Mesendoderm (in vitro differentiated cells): Measurements from ENCODE around the gene GNA15.

Experiments used
- DNase-seq: peaks from one replicate; pipeline ENCODE4 v3.0.0; 2013
- H2AK5ac ChIP-seq: 2 replicates; pipeline ENCODE4 v1.6.1; 2013; ENCODE audit warnings: low read length, inconsistent platforms
- H2BK120ac ChIP-seq: 2 replicates; pipeline ENCODE4 v1.6.1; 2013; ENCODE audit warnings: low read depth, mild to moderate bottlenecking, low read length, moderate library complexity, mixed read lengths
- H2BK15ac ChIP-seq: replicated peaks from 2 replicates; pipeline ENCODE4 v1.6.1; 2013; ENCODE audit warnings: low read depth, mild to moderate bottlenecking, moderate library complexity
- H2BK5ac ChIP-seq: 2 replicates; pipeline ENCODE4 v1.6.1; 2013; ENCODE audit warnings: low read length, inconsistent platforms
- H3K18ac ChIP-seq: 2 replicates; pipeline ENCODE4 v1.6.1; 2013; ENCODE audit warnings: mild to moderate bottlenecking, low read length, mixed read lengths
- H3K23ac ChIP-seq: one replicate; pipeline ENCODE4 v1.6.1; 2013; ENCODE audit warnings: low read length
- H3K27ac ChIP-seq: 2 replicates; pipeline ENCODE4 v1.5.1; 2013; ENCODE audit warnings: low read depth, mild to moderate bottlenecking, inconsistent platforms, low read length, moderate library complexity
- H3K27me3 ChIP-seq: 2 replicates; pipeline ENCODE4 v1.6.1; 2013; ENCODE audit warnings: low read length, control low read depth, mild to moderate bottlenecking, inconsistent platforms; ENCODE audit not compliant: insufficient read depth, poor library complexity
- H3K36me3 ChIP-seq: 2 replicates; pipeline ENCODE4 v1.6.1; 2013; ENCODE audit warnings: low read length, inconsistent platforms; ENCODE audit not compliant: control insufficient read depth, insufficient read depth
- H3K4ac ChIP-seq: one replicate; pipeline ENCODE4 v1.6.1; 2013; ENCODE audit warnings: low read depth, mild to moderate bottlenecking, low read length, moderate library complexity
- H3K4me1 ChIP-seq: 2 replicates; pipeline ENCODE4 v1.6.1; 2013; ENCODE audit warnings: low read depth, low read length, inconsistent platforms; ENCODE audit not compliant: control insufficient read depth
- H3K4me2 ChIP-seq: 2 replicates; pipeline ENCODE4 v1.6.1; 2013; ENCODE audit warnings: low read length
- H3K4me3 ChIP-seq: 2 replicates; pipeline ENCODE4 v1.5.1; 2013; ENCODE audit warnings: mild to moderate bottlenecking, low read length
- H3K56ac ChIP-seq: one replicate; pipeline ENCODE4 v1.6.1; 2013; ENCODE audit warnings: low read length
- H3K79me1 ChIP-seq: 2 replicates; pipeline ENCODE4 v1.6.1; 2013; ENCODE audit warnings: low read length, inconsistent platforms
- H3K79me2 ChIP-seq: 2 replicates; pipeline ENCODE4 v1.6.1; 2013; ENCODE audit warnings: mild to moderate bottlenecking, low read length; ENCODE audit not compliant: control insufficient read depth, insufficient read depth
- H3K9ac ChIP-seq: 2 replicates; pipeline ENCODE4 v1.6.1; 2013; ENCODE audit warnings: low read length, inconsistent platforms
- H4K5ac ChIP-seq: one replicate; pipeline ENCODE4 v1.6.1; 2013; ENCODE audit warnings: low read length
- H4K8ac ChIP-seq: one replicate; pipeline ENCODE4 v1.6.1; 2013; ENCODE audit warnings: low read depth, mild to moderate bottlenecking, control low read depth, low read length, moderate library complexity
- WGBS: extraction: QIAGEN DNeasy Blood & Tissue Kit; methylation state at CpG from one replicate; pipeline ENCODE4 v1.1.7; 2013; ENCODE audit warnings: low lambda C conversion rate, missing lambda C conversion rate; ENCODE audit not compliant: insufficient coverage; ENCODE audit errors: extremely low coverage; 5-methylcytosine and 5-hydroxymethylcytosine counted together

Gene GNA15

GRCh38 chr19:3207461-3208242, 71.8 kb downstream of the GNA15 start:
- Histone ChIP-seq H2BK5ac (no peak overlapping the region), H3K4me1 (no peaks in the 10 kb centered on the region), H3K4me2 (no peak overlapping the region), H3K23ac (no peak overlapping the region), H2BK120ac (no peak overlapping the region), H2AK5ac (no peak overlapping the region), H3K4ac (no peak overlapping the region), H3K79me1 (no peaks in the 10 kb centered on the region), H4K5ac (no peak overlapping the region), H3K36me3 (peaks cover 5% of the 10 kb centered on the region), H3K27me3 (no peaks in the 10 kb centered on the region), H3K79me2 (no peaks in the 10 kb centered on the region), H3K4me3 (no peak overlapping the region), H4K8ac (no peak overlapping the region), H3K56ac (no peak overlapping the region), H3K27ac (no peak overlapping the region), H3K18ac (no peak overlapping the region), H2BK15ac (no peak overlapping the region), H3K9ac (no peak overlapping the region)
- WGBS, result no CpG with 5 or more reads among the region's 43 CpGs
- DNase-seq, result peak; percentile 47

DNA sequence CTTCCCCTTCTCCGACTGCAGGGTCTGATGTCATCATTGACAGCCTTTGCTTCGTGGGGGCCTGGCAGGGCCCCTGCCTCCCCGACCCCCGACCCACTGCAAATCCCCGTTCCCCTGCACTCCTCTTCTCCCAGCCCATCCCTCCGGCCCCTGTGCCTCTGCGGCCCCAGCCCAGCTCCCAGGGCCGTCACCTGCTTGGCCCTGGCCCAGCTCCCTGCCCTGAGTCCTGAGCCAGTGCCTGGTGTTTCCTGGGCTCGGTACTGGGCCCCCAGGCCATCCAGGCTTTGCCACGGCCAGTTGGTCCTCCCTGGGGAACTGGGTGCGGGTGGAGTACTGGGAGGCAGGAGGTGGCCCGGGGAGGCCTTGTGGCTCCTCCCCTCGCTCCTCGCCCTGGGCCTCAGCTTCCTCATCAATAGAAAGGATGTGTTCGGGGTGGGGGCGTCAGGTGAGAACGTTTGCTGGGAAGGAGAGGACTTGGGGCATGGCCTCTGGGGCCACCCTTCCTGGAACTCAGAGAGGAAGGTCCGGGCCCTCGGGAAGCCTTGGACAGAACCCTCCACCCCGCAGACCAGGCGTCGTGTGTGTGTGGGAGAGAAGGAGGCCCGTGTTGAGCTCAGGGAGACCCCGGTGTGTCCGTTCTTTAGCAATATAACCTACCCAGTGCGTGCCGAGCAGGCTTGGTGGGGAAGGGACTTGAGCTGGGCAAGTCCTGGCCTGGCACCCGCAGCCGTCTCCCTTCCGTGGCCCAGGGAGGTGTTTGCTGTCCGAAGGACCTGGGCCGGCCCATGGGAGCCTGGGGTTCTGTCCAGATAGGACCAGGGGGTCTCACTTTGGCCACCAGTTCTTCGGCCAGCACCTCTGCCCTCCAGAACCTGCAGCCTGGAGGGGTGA, 72.7 kb downstream of the GNA15 start:
- WGBS, result no CpG with 5 or more reads among the region's 33 CpGs
- H3K79me2 ChIP-seq, result no peaks in the 10 kb centered on the region
- DNase-seq, result no peak
- H3K23ac ChIP-seq, result no peak overlapping the region
- H3K4ac ChIP-seq, result no peak overlapping the region
- H4K8ac ChIP-seq, result no peak overlapping the region
- H2BK15ac ChIP-seq, result no peak overlapping the region
- no peaks in the 10 kb centered on the region for H3K27me3 ChIP-seq
- H3K27ac ChIP-seq, result no peak overlapping the region
- no peak overlapping the region for H4K5ac ChIP-seq
- no peak overlapping the region for H3K56ac ChIP-seq
- peaks cover 5% of the 10 kb centered on the region for H3K36me3 ChIP-seq
- no peak overlapping the region for H2BK5ac ChIP-seq
- H3K4me3 ChIP-seq, result no peak overlapping the region
- no peak overlapping the region for H3K4me2 ChIP-seq
- no peak overlapping the region for H3K9ac ChIP-seq
- H3K4me1 ChIP-seq, result no peaks in the 10 kb centered on the region
- no peak overlapping the region for H3K18ac ChIP-seq
- no peaks in the 10 kb centered on the region for H3K79me1 ChIP-seq
- no peak overlapping the region for H2AK5ac ChIP-seq
- H2BK120ac ChIP-seq, result no peak overlapping the region

DNA sequence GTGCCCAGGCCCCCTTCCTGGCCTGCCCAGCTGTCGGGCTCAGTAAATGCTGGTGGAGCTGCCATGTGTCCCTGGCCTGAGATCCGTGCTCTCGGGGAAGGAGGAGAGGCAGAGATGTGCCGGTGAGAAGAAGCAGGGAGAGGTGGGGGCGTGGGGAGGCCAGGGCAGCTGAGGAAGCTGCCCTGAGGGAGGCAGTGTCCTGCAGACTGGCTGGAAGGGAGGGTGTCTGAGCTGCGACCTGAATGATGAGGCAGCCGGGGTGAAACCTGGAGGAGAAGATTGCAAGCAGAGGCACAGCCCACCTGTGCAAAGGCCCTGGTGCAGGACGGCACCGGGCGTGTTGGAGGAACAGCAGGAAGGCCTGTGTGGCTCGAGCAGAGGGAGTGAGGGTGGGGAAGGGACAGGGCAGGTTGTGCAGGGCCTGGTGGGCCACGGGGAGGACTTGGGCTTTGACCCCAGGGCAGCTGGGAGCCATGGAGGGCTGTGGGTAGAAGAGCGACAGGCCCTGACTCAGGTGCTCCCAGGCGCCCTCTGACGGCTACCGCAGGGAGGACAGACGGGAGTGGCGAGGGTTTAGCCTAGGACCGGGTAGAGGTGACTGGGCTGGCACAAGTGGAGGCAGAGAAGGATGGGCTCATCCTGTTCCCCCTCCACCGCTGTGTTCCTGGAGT, 74.6 kb downstream of the GNA15 start:
- Histone ChIP-seq H3K27me3 (no peaks in the 10 kb centered on the region), H3K56ac (no peak overlapping the region), H2AK5ac (no peak overlapping the region), H2BK5ac (no peak overlapping the region), H3K4me1 (no peaks in the 10 kb centered on the region), H2BK120ac (no peak overlapping the region), H3K36me3 (peaks cover 5% of the 10 kb centered on the region), H4K8ac (no peak overlapping the region), H3K4me3 (no peak overlapping the region), H3K79me2 (no peaks in the 10 kb centered on the region), H3K4me2 (no peak overlapping the region), H3K18ac (no peak overlapping the region), H3K4ac (no peak overlapping the region), H3K79me1 (no peaks in the 10 kb centered on the region), H3K23ac (no peak overlapping the region), H3K27ac (no peak overlapping the region), H2BK15ac (no peak overlapping the region), H4K5ac (no peak overlapping the region), H3K9ac (no peak overlapping the region)
- no CpG with 5 or more reads among the region's 20 CpGs for WGBS
- peak; percentile 54 for DNase-seq

GRCh38 chr19:3211191-3211590, 75.4 kb downstream of the GNA15 start:
- Histone ChIP-seq H2BK120ac (no peak overlapping the region), H3K9ac (no peak overlapping the region), H3K36me3 (peaks cover 3% of the 10 kb centered on the region), H3K4me3 (no peak overlapping the region), H3K4ac (no peak overlapping the region), H3K27ac (no peak overlapping the region), H3K18ac (no peak overlapping the region), H2BK5ac (no peak overlapping the region), H3K56ac (no peak overlapping the region), H3K79me1 (no peaks in the 10 kb centered on the region), H4K8ac (no peak overlapping the region), H2BK15ac (no peak overlapping the region), H4K5ac (no peak overlapping the region), H3K27me3 (no peaks in the 10 kb centered on the region), H3K23ac (no peak overlapping the region), H3K79me2 (no peaks in the 10 kb centered on the region), H3K4me1 (no peaks in the 10 kb centered on the region), H2AK5ac (no peak overlapping the region), H3K4me2 (no peak overlapping the region)
- DNase-seq, result no peak
- no CpG with 5 or more reads among the region's 12 CpGs for WGBS

GRCh38 chr19:3213159-3213558, 77.3 kb downstream of the GNA15 start:
- Histone ChIP-seq H2BK15ac (no peak overlapping the region), H3K4me1 (no peaks in the 10 kb centered on the region), H3K9ac (no peak overlapping the region), H2BK5ac (no peak overlapping the region), H3K79me2 (no peaks in the 10 kb centered on the region), H3K27me3 (no peaks in the 10 kb centered on the region), H4K5ac (no peak overlapping the region), H3K79me1 (no peaks in the 10 kb centered on the region), H3K4me3 (no peak overlapping the region), H3K4me2 (no peak overlapping the region), H3K36me3 (no peaks in the 10 kb centered on the region), H2BK120ac (no peak overlapping the region), H3K23ac (no peak overlapping the region), H3K27ac (no peak overlapping the region), H3K4ac (no peak overlapping the region), H3K18ac (no peak overlapping the region), H2AK5ac (no peak overlapping the region), H4K8ac (no peak overlapping the region), H3K56ac (no peak overlapping the region)
- no CpG with 5 or more reads among the region's 7 CpGs for WGBS
- DNase-seq, result no peak
